ENCODE data around the gene ZMYND8. TPM values are rescaled to one million over a fixed set of nuclear protein-coding genes. Genes with fewer than 3 reads are reported as not detected.
"Not testable (repeated sequence)": the region's sequence is repeated elsewhere in the genome, so short reads cannot be mapped to it uniquely, and the experiment has no call there.

Gene ZMYND8
- total RNA-seq, 4 donors from 2014 or later: 51.3 to 106 (median 94.0) TPM

- TF ChIP-seq CTCF (IDR thresholded peaks at IDR 0.05) (no peak), POLR2A (IDR thresholded peaks at IDR 0.05) (no peak)
- no peaks in the 10 kb centered on the region for H3K27me3 ChIP-seq
- H3K4me3 ChIP-seq: no peak overlapping the region
- H3K36me3 ChIP-seq: peaks cover 0 to 73% (median 0%) of the 10 kb centered on the region in 3 donors
- DNase-seq: no peak
- no peaks in the 10 kb centered on the region for H3K9me3 ChIP-seq
- peaks cover 0 to 9% (median 0%) of the 10 kb centered on the region in 4 donors for H3K4me1 ChIP-seq
- H3K27ac ChIP-seq: peak overlapping the region in 1 of 4 donors; percentile 5
Measured at GRCh38 chr20:47241345-47241781, 115.1 kb downstream of the ZMYND8 start.

- H3K4me3 ChIP-seq, H3K27me3 ChIP-seq, H3K9me3 ChIP-seq, H3K27ac ChIP-seq, H3K4me1 ChIP-seq, DNase-seq: not testable (repeated sequence)
- peaks cover 0 to 73% (median 0%) of the 10 kb centered on the region in 3 donors for H3K36me3 ChIP-seq
Measured at GRCh38 chr20:47240096-47240495, 116.4 kb downstream of the ZMYND8 start.

GRCh38 chr20:47239719-47240067 lies 116.8 kb downstream of the ZMYND8 start:
- TF ChIP-seq POLR2A (IDR thresholded peaks at IDR 0.05) (no peak), CTCF (IDR thresholded peaks at IDR 0.05) (no peak)
- H3K9me3 ChIP-seq: no peaks in the 10 kb centered on the region
- H3K27me3 ChIP-seq: no peaks in the 10 kb centered on the region
- H3K27ac ChIP-seq: no peak overlapping the region
- H3K36me3 ChIP-seq: peaks cover 0 to 73% (median 0%) of the 10 kb centered on the region in 3 donors
- DNase-seq: no peak
- H3K4me1 ChIP-seq: peaks cover 0 to 9% (median 0%) of the 10 kb centered on the region in 4 donors
- H3K4me3 ChIP-seq: no peak overlapping the region

- H3K36me3 ChIP-seq: peaks cover 0 to 73% (median 0%) of the 10 kb centered on the region in 3 donors
- no peak for TF ChIP-seq POLR2A (IDR thresholded peaks at IDR 0.05)
- TF ChIP-seq CTCF (IDR thresholded peaks at IDR 0.05): no peak
- H3K27ac ChIP-seq: no peak overlapping the region
Measured at GRCh38 chr20:47238780-47239718, 117.5 kb downstream of the ZMYND8 start.

GRCh38 chr20:47237715-47238114 lies 118.8 kb downstream of the ZMYND8 start:
- no peak for DNase-seq
- Histone ChIP-seq H3K27ac (no peak overlapping the region), H3K36me3 (peaks cover 0 to 81% (median 0%) of the 10 kb centered on the region in 3 donors), H3K4me3 (no peak overlapping the region), H3K27me3 (no peaks in the 10 kb centered on the region), H3K4me1 (peaks cover 0 to 6% (median 0%) of the 10 kb centered on the region in 4 donors), H3K9me3 (no peaks in the 10 kb centered on the region)
- TF ChIP-seq CTCF (IDR thresholded peaks at IDR 0.05): no peak
- no peak for TF ChIP-seq POLR2A (IDR thresholded peaks at IDR 0.05)

More at GRCh38 chr20:47238780-47239718, 117.5 kb downstream of the ZMYND8 start:
- DNase-seq: no peak
- Histone ChIP-seq H3K4me1 (peaks cover 0 to 9% (median 0%) of the 10 kb centered on the region in 4 donors), H3K9me3 (no peaks in the 10 kb centered on the region), H3K4me3 (no peak overlapping the region), H3K27me3 (no peaks in the 10 kb centered on the region)

- no peak overlapping the region for H3K4me3 ChIP-seq
- TF ChIP-seq POLR2A (IDR thresholded peaks at IDR 0.05) (no peak), CTCF (IDR thresholded peaks at IDR 0.05) (no peak)
- peaks cover 0 to 84% (median 0%) of the 10 kb centered on the region in 3 donors for H3K36me3 ChIP-seq
- no peaks in the 10 kb centered on the region for H3K9me3 ChIP-seq
- H3K4me1 ChIP-seq: no peaks in the 10 kb centered on the region
- no peaks in the 10 kb centered on the region for H3K27me3 ChIP-seq
- DNase-seq: no peak
- H3K27ac ChIP-seq: no peak overlapping the region
Measured at GRCh38 chr20:47236639-47236900, 119.9 kb downstream of the ZMYND8 start.

All from Peyer's patch (tissue), 4 donors.